ENCODE data around the gene MEN1.

Gene MEN1

DNA sequence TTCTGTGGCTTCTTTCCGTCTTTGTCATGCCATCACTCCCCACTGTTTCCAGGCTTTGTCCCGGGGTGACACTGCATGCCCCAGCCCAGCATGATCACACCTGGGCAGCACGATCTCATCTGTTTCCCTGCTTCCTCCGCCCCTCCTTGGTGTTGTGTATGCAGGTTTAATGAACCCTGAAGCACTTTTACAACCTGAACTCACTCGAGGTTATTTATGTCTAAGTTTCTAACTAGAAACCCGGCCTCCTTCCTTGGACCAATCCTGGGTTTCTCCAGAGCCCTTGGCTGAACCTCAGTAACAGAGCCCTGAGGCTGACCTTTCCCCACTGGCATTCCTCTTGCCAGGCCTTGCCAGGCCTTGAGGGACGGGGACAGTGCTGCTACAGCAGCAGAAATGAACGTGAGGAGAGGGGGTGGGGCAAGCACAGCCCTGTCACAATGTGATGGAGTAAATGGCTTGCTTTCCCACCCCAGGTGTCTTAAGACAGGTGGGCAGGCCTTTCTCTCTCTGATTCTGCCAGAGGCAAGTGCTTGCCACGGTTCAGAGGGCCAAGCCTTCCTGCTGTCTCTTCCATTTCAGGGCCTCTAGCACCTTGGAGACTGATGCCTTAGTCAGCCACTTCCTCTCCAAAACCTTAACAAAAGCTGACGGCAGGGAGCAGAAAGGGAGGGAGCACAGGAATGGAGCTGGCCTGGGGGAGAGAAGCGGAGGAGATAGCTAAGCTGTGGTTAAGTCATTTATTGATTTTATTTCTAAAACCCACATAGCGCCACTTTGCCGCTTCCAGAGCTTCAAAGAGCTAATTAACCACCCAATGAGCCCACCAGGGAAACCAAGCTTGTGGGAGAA lies 47.5 kb downstream of the MEN1 start:
- DNase-seq (ENCODE audit: low read depth): no peak

GRCh38 chr11:64762277-64762673 lies 48.1 kb downstream of the MEN1 start:
- no peak for DNase-seq (ENCODE audit: low read depth)

GRCh38 chr11:64760759-64761420 lies 49.5 kb downstream of the MEN1 start:
- no peak for DNase-seq (ENCODE audit: low read depth)

- no peak for DNase-seq (ENCODE audit: low read depth)
Observed at GRCh38 chr11:64759722-64760719, 50.3 kb downstream of the MEN1 start, which contains the start of gene PYGM. Gene PYGM (minus strand): TSS chr11:64759974. CDS start chr11:64759898, 76 bp downstream.

DNA sequence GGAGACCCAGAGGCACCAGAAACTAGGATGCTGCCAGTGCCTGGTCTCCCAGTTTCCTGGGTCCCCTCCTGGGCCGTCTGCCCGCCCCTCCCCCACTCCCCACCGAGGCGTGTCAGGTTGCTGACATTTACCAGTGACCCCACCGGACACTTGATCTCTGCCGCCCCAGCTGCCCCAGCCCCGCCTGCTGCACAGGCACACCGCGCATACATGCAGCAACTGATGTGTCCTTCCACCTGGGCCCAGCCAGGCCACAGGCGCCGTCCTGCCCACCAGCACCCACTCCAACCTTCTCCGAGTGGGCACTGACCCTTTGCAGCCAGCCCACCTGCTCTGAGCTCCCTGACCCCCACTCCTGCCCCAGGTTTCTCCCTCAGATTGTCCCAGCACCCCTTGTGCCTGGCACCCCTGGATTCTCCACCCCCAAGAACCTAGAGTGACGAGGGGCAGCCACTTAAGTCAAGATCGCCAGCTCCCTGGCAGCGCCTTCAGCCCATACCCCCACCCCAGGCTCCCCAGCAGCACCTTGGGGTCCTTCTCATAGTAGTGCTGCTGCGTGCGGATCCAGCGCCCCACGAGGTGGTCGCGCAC lies 51.1 kb downstream of the MEN1 start:
- DNase-seq (ENCODE audit: low read depth): no peak

DNA sequence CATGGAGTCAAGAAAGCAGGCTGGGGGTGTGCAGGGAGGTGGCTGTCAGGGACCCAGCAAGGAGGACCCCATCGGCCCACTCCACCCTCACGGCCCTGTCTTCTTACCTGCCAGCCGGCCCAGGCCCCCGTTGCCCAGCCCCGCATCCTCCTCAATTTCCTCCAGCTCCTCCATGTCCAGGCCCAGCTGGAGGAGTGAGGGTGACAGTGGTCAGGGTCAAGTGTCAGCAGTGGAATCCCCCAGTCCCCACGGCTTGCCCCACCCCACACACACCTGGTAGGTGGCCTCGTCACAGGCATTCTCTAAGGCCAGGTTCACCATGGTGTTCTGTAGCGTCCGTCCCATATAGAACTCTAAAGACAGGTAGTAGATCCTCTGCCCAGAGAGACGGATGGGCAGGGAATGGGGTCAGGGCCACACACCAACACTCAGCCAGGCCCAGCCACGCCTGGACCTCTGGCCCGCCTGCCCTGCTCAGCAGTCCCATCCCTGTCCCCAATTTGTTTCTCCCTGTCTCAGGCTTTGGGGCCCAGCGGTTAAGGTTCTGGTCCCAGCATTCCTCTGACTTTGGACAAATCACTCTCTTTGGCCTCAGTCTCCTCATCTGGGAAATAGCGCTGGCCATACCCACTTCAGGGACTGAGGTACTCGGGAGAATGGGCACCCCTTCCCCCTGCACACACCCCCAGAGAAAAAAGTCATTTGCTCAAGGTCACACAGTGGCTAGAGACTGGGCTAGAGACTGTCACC lies 51.8 kb downstream of the MEN1 start:
- DNase-seq (ENCODE audit: low read depth): no peak

DNA sequence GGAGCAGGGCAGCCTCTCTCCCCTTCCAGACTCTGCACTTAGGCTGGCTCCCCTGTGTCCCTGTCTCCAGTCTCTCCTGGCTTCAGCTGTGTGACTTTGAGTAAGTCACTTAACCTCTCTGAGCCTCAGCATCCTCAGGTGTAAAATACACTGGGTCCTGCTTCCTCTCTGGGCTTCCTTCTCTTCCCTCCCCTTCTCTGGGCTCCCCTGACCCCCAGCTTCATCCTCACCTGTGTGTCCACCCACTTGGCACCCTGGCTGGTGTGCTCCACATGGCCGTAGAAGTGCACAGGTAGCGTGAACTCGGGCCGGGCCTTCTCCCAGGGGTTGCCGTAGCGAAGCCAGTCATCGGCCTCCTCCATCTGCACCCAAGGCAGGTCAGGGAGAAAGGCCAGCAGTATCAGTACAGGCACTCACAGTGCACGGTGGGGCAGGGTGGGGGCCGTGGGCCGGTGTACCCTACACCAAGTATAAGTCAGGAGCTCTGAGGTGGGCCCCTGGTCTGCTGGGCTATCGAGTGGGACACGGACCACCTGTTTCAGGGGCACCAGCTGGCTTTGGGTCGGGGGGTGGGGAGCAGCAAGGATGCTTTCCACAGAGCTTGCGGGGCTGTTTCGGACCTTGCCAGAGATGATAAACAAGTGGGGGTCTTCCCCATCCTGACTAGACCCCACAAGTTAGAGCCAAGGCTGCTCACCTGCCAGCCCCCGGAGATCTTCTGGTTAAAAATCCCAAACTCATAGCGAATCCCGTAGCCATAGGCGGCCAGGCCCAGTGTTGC lies 52.6 kb downstream of the MEN1 start:
- no peak for DNase-seq (ENCODE audit: low read depth)

GRCh38 chr11:64755681-64756361 lies 54.5 kb downstream of the MEN1 start:
- DNase-seq (ENCODE audit: low read depth): no peak

DNA sequence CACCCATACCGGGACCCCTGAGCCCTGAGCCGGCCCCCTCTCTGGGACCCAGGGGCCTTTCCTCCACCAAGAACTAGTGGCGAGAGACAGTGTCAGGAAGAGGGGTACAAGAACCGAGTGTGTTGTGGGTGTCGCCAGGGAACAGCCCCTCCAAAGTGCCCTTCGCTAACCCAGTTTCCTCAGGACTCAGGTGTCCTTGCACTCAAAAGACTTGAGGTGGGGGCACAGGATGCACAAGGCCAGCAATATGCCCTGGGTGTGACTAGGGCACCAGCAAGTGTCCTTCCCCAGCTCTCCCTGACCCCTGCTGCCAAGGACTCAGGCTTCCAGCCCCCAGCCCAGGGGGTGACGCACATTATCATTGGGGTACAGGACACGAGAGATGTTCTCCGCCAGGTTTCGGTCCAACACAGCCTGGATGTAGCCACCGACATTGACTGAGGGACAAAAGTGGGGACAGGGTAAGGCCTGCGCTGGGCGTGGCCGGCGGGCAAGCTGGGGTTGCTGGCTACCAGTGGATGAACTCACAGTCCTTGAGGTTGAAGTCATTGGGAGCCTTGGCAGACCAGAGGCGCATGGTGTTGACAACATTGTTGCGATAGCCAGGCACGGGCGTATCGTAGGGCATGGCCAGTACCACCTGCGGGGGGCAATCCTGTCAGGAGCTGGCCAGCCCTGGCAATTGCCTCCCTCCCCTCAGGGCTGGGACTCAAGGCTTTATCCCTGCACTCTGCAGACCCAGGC lies 55.3 kb downstream of the MEN1 start:
- no peak for DNase-seq (ENCODE audit: low read depth)

- DNase-seq (ENCODE audit: low read depth): no peak
Observed at GRCh38 chr11:64754124-64754918, 56.0 kb downstream of the MEN1 start.

All from activated T-helper 1 cell treated with Interleukin-2 at 50 U/mL for 16 hours (primary cell).